Measurements from ENCODE around the gene MGAT4D.
A peak's percentile ranks its signal among the peaks of the same experiment; 100 is the strongest.

MGAT4D gene

GRCh38 chr4:140497747-140498636 lies at the start of gene MGAT4D:
Gene MGAT4D, minus strand, starts transcription at chr4:140498293. Its CDS starts 71 bp downstream, at chr4:140498222.
- Histone ChIP-seq H2AFZ (ENCODE audit: low read depth) (no peak within 1 kb of the TSS), H3K4me3 (IDR thresholded peaks at IDR 0.05; ENCODE audit: insufficient read depth, low read depth, low read length) (no peak within 1 kb of the TSS), H3K36me3 (ENCODE audit: insufficient read depth) (no peaks in the 10 kb centered on the region), H3K4me1 (ENCODE audit: low read depth, poor library complexity, severe bottlenecking) (no peaks in the 10 kb centered on the region), H3K79me2 (ENCODE audit: insufficient read depth, low read depth) (no peaks in the 10 kb centered on the region), H3K4me2 (no peak within 1 kb of the TSS), H4K20me1 (ENCODE audit: insufficient read depth) (no peaks in the 10 kb centered on the region), H3K27me3 (ENCODE audit: insufficient read depth, low read depth) (no peaks in the 10 kb centered on the region), H3K9ac (no peak within 1 kb of the TSS), H3K27ac (no peak within 1 kb of the TSS)
- no peak for TF ChIP-seq CTCF (conservative IDR thresholded peaks at IDR 0.05; ENCODE audit: low read depth, low read length)

DNA sequence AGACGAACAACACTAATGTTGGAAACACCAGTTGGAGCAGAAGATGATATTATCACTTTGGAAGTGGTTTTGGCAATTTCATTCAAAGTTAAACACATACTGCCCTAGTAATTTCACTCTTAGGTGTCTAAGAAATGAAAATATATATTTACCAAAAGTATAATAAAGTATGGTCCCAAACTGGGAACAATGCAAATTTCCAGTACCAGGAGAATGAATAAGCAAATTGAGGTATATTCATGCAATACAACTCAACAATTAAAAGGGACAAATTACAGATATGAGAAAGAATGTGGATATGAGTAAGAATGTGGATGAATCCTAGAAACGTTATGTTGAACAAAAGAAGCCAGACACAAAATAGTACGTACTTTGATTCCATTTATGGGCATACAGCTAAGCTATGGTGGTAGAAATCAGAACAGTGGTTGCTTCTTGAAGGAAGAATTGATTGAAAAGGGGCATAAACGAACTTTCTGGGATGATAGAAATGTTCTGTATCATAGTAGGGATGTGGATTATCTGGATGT lies 35.9 kb upstream of the MGAT4D start:
- H3K4me3 ChIP-seq (IDR thresholded peaks at IDR 0.05; ENCODE audit: insufficient read depth, low read depth, low read length): no peak overlapping the region
- no peak for TF ChIP-seq CTCF (conservative IDR thresholded peaks at IDR 0.05; ENCODE audit: low read depth, low read length)
- no peaks in the 10 kb centered on the region for H3K79me2 ChIP-seq (ENCODE audit: insufficient read depth, low read depth)
- H3K27ac ChIP-seq: no peak overlapping the region
- H3K36me3 ChIP-seq (ENCODE audit: insufficient read depth): no peaks in the 10 kb centered on the region
- H3K27me3 ChIP-seq (ENCODE audit: insufficient read depth, low read depth): no peaks in the 10 kb centered on the region
- H3K4me2 ChIP-seq: no peak overlapping the region
- no peaks in the 10 kb centered on the region for H4K20me1 ChIP-seq (ENCODE audit: insufficient read depth)
- H3K9ac ChIP-seq: no peak overlapping the region
- H3K4me1 ChIP-seq (ENCODE audit: low read depth, poor library complexity, severe bottlenecking): no peaks in the 10 kb centered on the region
- no peak overlapping the region for H2AFZ ChIP-seq (ENCODE audit: low read depth)

GRCh38 chr4:140529434-140529833 lies 31.3 kb upstream of the MGAT4D start:
- H3K4me2 ChIP-seq: no peak overlapping the region
- H3K27ac ChIP-seq: no peak overlapping the region
- no peak overlapping the region for H3K4me3 ChIP-seq (IDR thresholded peaks at IDR 0.05; ENCODE audit: insufficient read depth, low read depth, low read length)
- H3K4me1 ChIP-seq (ENCODE audit: low read depth, poor library complexity, severe bottlenecking): peaks cover 7% of the 10 kb centered on the region
- H3K9ac ChIP-seq: no peak overlapping the region
- H2AFZ ChIP-seq (ENCODE audit: low read depth): no peak overlapping the region
- no peaks in the 10 kb centered on the region for H3K27me3 ChIP-seq (ENCODE audit: insufficient read depth, low read depth)
- no peaks in the 10 kb centered on the region for H4K20me1 ChIP-seq (ENCODE audit: insufficient read depth)
- no peaks in the 10 kb centered on the region for H3K36me3 ChIP-seq (ENCODE audit: insufficient read depth)
- H3K79me2 ChIP-seq (ENCODE audit: insufficient read depth, low read depth): no peaks in the 10 kb centered on the region; the same call in 1 of the 2 replicates
- no peak for TF ChIP-seq CTCF (conservative IDR thresholded peaks at IDR 0.05; ENCODE audit: low read depth, low read length)

- Histone ChIP-seq H3K27ac (peak within 1 kb of the TSS; percentile 14; the same call in 1 of the 2 replicates), H3K4me2 (peak within 1 kb of the TSS; percentile 85), H3K4me3 (IDR thresholded peaks at IDR 0.05; ENCODE audit: insufficient read depth, low read depth, low read length) (peak within 1 kb of the TSS; percentile 59), H3K9ac (peak within 1 kb of the TSS; percentile 63), H3K36me3 (ENCODE audit: insufficient read depth) (no peaks in the 10 kb centered on the region), H3K4me1 (ENCODE audit: low read depth, poor library complexity, severe bottlenecking) (peaks cover 11% of the 10 kb centered on the region), H4K20me1 (ENCODE audit: insufficient read depth) (no peaks in the 10 kb centered on the region), H3K79me2 (ENCODE audit: insufficient read depth, low read depth) (no peaks in the 10 kb centered on the region; the same call in 1 of the 2 replicates), H3K27me3 (ENCODE audit: insufficient read depth, low read depth) (no peaks in the 10 kb centered on the region), H2AFZ (ENCODE audit: low read depth) (peak within 1 kb of the TSS; percentile 89)
- TF ChIP-seq CTCF (conservative IDR thresholded peaks at IDR 0.05; ENCODE audit: low read depth, low read length): peak; percentile 92
These were observed 26.0 kb upstream of the MGAT4D start, which contains the start of gene ELMOD2 for GRCh38 chr4:140523857-140524742. Gene ELMOD2, plus strand, starts transcription at chr4:140524168. Its CDS starts 1,261 bp downstream, at chr4:140525429.

Measured in KMS-11 (cell line).